Measurements from ENCODE around the gene DENND2A.
A peak's percentile ranks its signal among the peaks of the same experiment; 100 is the strongest.
"Not testable (repeated sequence)": the region's sequence is repeated elsewhere in the genome, so short reads cannot be mapped to it uniquely, and the experiment has no call there.

Gene DENND2A

DNA sequence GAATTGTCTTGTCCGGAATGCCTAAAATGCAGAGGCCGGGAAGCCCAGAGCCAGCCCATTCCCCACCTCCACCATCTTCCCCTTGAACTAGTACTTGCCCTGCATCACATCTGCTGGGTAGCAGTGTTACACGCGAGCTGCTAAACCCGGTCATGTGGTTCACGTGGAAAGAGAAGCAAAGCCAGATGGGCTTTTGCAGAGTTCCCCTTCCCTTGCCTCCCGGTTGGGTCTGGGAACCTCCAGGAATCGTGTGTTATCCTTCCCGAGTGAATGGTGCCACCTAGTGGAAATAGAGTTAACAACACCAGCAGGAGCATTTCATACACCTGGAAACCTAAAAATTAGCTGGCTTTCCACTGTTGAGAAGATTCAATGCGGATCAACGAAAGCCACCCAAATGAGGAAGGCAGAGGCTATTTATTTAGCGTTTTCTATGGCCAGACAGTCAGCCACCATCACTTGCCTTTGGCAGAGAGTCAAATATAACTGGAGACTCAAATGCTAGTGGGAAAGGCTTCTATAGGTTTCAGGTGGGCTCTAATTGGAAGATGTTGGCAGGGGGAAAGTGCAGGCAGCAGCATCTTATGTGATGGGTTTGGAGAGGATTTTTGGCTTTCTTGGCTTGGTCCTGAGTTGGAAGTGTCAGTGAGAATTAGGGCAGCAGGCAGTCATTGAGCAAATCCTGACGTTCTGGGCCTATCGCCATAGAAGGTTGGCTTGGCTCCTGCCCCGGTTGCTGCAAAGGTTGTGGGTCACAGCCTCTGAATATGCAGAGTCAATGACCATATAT, 12.9 kb upstream of the DENND2A start:
- in situ Hi-C loops (cut with MboI; ENCODE audit: low pct_unique_long_range_greater_than_20kb, low sequenced_read_pairs) = no loop called here
- peak; percentile 69 for DNase-seq

- in situ Hi-C loops (cut with MboI; ENCODE audit: low pct_unique_long_range_greater_than_20kb, low sequenced_read_pairs) = no loop called here
- DNase-seq = no peak
Observed at GRCh38 chr7:140650367-140650766, 9.8 kb upstream of the DENND2A start.

GRCh38 chr7:140649556-140650205, 9.1 kb upstream of the DENND2A start:
- DNase-seq = no peak
- in situ Hi-C loops (cut with MboI; ENCODE audit: low pct_unique_long_range_greater_than_20kb, low sequenced_read_pairs) = no loop called here

- peak; percentile 30 for DNase-seq
- in situ Hi-C loops (cut with MboI; ENCODE audit: low pct_unique_long_range_greater_than_20kb, low sequenced_read_pairs) = no loop called here
Observed at GRCh38 chr7:140646931-140647647, 6.5 kb upstream of the DENND2A start.

DNA sequence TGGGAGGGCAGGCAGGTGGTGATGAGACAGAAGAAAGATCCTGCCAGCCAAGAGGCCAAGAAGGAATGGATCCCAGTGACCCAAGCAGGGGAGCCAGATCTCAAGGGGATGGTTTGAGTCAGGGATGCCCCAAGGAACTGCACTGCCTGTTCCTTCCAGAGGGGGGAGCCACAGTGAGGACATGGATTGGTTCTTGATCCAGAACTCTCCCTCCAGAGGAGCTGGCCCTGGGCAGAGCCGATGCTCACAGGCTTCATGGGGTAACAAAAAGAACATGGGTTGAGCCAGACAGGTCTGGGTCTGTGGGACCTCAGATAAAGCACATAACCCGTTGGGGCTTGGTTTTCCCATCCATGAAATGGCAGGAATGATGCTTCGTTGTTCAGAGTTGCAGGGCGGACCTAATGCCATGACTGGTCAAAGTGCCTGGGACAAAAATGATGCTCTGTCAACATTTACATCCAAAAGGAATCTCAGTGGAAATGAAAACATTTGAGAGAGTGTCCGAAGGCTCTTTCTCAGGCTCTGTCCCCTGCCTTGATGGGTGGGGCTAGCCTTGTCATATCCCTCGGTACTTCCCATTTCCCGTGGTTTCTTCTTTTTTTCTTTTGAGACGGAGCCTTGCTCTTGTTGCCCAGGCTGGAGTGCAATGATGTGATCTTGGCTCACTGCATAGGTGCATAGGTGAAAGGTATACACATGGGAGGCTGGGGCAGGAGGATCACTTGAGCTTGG, 4.7 kb upstream of the DENND2A start:
- in situ Hi-C loops (cut with MboI; ENCODE audit: low pct_unique_long_range_greater_than_20kb, low sequenced_read_pairs) = no loop called here
- DNase-seq = peak; percentile 19

DNA sequence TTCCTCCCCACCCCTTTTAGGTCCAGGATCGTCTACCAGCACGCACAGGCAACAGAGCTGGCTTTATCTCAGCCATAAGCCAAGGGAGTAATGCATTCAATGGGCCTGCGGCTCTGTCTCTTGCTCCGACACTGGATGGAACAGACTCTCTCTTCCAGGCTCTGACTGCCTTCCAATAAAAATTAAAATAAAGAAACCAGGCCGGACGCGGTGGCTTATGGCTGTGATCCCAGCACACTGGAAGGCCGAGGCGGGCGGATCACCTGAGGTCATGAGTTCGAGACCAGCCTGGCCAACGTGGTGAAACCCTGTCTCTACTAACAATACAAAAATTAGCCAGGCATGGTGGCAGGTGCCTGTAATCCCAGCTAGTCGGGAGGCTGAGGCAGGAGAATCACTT, 4.1 kb upstream of the DENND2A start:
- DNase-seq; in situ Hi-C loops (cut with MboI; ENCODE audit: low pct_unique_long_range_greater_than_20kb, low sequenced_read_pairs): not testable (repeated sequence)

GRCh38 chr7:140643416-140643815, 2.8 kb upstream of the DENND2A start:
- DNase-seq = no peak
- in situ Hi-C loops (cut with MboI; ENCODE audit: low pct_unique_long_range_greater_than_20kb, low sequenced_read_pairs) = no loop called here

DNA sequence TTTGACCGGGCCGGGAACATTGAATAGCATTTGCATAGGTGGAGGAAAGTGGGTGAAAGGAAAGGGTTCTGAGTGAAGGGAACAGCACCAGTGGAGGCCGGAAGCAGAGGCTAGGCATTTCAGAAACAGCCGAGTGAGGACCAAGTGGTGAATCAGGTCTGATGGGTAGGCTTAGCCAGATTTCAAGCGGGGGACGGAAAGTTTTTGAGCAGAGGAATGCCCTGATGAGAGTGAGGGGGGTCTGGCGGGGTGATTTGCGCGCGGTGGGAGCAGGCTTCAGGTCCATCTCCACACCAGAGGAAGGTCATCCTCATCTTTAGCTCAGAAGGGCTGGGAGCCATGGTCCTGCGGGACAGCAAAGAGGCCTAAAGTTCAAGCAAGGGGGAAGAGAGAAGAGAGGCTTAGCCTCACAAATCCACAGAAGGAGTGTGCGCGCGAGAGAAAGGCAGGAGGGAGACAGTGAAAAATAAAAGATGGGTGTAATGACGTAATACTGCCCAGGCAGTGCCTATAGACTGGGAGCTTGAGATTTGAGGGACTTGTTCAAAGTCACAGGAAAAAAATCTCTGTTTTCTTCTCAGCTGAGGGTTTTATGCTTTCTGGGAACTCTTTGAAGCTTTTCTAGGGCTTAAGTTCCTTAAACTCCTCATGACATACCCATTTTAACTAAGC, 1.0 kb upstream of the DENND2A start:
- DNase-seq = no peak
- in situ Hi-C loops (cut with MboI; ENCODE audit: low pct_unique_long_range_greater_than_20kb, low sequenced_read_pairs) = no loop called here

DNA sequence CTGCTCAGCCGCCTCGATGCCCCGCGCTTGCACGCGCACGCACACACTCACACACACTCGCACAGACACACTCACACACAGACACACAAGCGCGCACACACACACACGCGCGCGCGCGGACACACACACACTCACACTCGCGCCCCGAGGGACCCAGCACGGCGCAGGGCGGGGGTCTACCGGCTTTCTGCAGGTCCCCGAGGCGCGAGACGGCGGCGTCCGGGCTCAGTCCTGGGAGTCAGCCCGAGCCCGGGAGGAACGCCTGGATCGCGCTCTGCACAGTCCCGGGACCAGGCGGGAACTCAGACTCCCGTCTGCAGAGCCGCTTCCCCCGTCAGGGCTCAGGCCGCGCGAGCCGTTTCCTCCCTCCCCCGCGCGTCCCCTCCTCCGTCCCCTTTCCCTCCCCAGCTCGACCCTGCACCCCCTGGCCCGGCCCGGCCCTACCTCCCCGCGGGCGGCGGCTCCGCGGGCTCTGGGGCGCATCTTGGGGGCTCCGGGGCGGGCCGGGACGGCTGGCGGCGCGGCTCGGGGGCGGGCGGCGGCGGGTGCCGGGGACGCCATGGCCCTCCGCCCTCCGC, 464 bp downstream of the DENND2A start:
- in situ Hi-C loops (cut with MboI; ENCODE audit: low pct_unique_long_range_greater_than_20kb, low sequenced_read_pairs) = no loop called here
- DNase-seq = peak; percentile 15

GRCh38 chr7:140639366-140640053, 1.1 kb downstream of the DENND2A start:
- DNase-seq = no peak
- in situ Hi-C loops (cut with MboI; ENCODE audit: low pct_unique_long_range_greater_than_20kb, low sequenced_read_pairs) = no loop called here

GRCh38 chr7:140638173-140638791, 2.3 kb downstream of the DENND2A start:
- in situ Hi-C loops (cut with MboI; ENCODE audit: low pct_unique_long_range_greater_than_20kb, low sequenced_read_pairs) = no loop called here
- DNase-seq = no peak

- in situ Hi-C loops (cut with MboI; ENCODE audit: low pct_unique_long_range_greater_than_20kb, low sequenced_read_pairs) = no loop called here
- no peak for DNase-seq
Observed at GRCh38 chr7:140637400-140637799, 3.2 kb downstream of the DENND2A start.

DNA sequence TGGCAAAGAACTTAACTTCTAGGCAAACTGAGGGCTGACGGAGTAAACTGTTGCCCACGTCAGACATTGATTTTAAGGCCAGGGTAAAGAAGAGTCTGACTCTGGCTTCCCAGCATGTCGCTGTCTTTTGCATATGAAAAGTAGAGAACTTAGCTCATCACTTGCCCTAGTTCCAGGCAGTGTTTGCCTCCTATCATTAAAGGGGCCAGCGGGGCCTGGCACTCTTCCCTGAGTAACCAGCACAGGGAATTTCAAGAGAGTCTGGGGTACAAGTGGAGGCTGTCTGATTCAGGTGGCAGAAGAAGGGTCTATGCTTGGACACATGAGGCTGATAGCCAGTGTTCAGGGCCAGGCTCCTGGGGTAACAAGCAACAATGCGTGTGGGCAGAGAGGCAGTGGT, 4.8 kb downstream of the DENND2A start:
- no peak for DNase-seq
- in situ Hi-C loops (cut with MboI; ENCODE audit: low pct_unique_long_range_greater_than_20kb, low sequenced_read_pairs) = no loop called here

DNA sequence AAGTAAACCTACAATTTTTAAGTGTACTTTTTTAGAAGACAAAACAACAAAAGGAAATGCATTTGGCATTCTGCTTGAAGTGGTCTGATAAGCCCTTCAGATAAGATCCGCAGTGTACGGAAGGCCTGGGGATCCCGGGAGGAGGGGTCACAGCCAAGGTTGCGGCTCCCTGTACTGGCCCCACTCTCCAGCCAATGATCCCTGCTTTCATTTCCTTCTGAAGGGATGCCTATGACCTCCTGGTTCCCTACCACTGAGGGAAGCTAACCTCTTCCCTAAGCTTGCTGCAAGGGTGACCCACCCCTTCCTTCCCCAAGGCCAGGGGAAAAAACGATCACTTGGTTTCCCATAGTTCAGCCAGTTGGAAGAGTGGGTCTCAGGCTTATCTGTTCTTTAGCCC, 5.3 kb downstream of the DENND2A start:
- DNase-seq = no peak
- in situ Hi-C loops (cut with MboI; ENCODE audit: low pct_unique_long_range_greater_than_20kb, low sequenced_read_pairs) = no loop called here

DNA sequence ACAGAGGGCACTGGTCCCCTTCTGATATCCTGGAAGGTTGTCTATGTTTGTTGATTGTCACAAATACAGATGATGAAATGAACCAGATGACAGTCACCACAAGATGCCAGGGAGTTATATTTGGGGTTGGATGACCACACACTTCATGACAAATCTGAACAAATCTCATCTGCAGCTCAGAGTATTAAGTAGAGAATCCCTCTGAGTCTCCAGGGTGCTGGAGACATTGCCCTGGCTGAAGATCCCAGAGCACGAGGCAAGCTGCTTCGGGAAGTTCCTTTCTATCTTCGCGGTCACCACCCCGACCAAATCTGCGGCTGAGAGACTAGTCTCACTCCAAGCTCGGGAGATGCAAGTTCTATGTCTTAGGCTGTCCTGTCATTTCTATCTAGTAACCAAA, 9.0 kb downstream of the DENND2A start:
- in situ Hi-C loops (cut with MboI; ENCODE audit: low pct_unique_long_range_greater_than_20kb, low sequenced_read_pairs) = no loop called here
- no peak for DNase-seq

DNA sequence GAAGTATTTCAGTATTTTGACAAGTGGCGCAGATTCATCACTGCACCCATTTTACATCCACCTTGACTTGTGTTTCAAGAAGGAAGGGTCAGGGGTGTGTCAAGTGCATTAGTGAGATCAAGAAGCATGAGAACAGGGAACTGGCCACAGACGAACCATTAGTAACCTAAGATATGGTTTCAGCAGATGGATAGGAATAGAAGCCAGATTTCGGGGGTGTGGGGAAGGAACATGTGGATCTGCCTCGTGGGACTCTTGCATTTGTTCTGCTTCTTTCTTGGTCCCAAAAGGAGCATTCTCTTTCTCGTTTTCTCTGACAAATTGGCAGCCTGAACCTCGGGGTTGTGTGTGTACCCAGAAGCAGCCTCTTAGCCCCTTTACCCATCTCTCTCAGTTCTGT, 9.6 kb downstream of the DENND2A start:
- in situ Hi-C loops (cut with MboI; ENCODE audit: low pct_unique_long_range_greater_than_20kb, low sequenced_read_pairs) = no loop called here
- no peak for DNase-seq

DNA sequence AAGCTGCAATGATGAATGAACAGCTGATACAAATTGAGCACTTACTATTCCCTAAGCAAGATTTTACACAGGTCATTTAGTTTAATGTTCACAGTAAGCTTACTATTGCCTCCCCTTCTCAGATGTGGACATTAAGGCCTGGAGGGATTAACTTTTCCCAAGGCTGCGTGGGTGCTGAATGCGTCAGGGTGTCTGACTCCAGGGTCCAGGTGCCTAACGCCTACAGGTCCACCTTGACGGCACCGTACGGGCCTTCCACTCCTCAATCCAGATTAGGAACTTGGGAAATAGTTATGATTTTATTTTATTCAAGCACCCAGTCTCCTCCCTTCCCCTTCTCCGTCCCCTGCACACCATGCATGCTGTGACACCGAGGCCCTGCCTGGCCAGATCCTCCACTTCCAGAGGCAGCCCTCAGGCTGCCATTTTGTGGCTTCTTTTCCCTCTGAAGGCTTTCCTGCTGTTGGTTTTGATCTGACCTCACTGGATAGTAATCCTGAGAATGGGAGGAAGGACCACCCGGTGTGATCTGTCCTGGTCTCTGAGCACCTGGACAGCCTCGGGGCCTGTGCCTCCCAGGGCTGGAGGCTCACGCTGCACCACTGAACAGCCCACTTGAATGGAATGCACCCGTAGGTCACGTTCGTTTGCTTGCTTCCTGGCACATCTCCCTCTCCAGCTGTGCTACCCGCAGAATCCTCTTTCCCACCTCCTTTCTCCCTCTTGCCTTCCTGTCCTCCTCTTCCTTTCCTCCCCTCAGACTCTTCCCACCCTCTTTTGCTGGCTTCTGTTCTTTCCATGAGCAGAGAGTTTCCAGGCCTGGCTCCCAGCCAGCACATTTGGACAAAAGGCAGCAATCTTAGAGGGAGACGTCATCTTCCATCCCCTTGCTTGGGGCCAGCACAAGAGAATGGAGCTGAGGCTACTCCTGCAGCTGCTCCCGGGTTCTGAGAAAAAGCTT, 14.4 kb downstream of the DENND2A start:
- DNase-seq = no peak
- in situ Hi-C loops (cut with MboI; ENCODE audit: low pct_unique_long_range_greater_than_20kb, low sequenced_read_pairs) = no loop called here
